Activated CD8-positive, alpha-beta T cell treated with anti-CD3 and anti-CD28 coated beads for 36 hours (primary cell): Measurements from ENCODE around the gene PLCB4. TPM values are rescaled to one million over a fixed set of nuclear protein-coding genes. Genes with fewer than 3 reads are reported as not detected.

Experiments
- ATAC-seq: fragments of 200-7000 bp; cut with Tn5 transposase; one replicate; pipeline ENCODE4 v1.10.0; 2021; ENCODE audit warnings: mild to moderate bottlenecking, moderate library complexity
- CTCF ChIA-PET: fragments of 350-600 bp; sonication (Branson Sonifier 250); formaldehyde crosslinking; loops from one replicate; lab custom pipeline; 2021; ENCODE audit warnings: antibody characterized with exemption; lab: Charles Lee
- POLR2A ChIA-PET: fragments of 350-600 bp; sonication (Branson Sonifier 250); formaldehyde crosslinking; loops from one replicate; lab custom pipeline; 2021; ENCODE audit warnings: antibody characterized with exemption; lab: Charles Lee
- DNase-seq: peaks from one replicate; pipeline ENCODE4 v3.0.0-alpha.2; 2020
- H3K27ac Mint-ChIP-seq: one replicate; pipeline ENCODE4 v1.8.0; 2021; ENCODE audit warnings: mild to moderate bottlenecking, mixed read lengths
- H3K27me3 Mint-ChIP-seq: one replicate; pipeline ENCODE4 v1.8.0; 2021; ENCODE audit warnings: mixed read lengths
- H3K36me3 Mint-ChIP-seq: one replicate; pipeline ENCODE4 v1.8.0; 2021; ENCODE audit warnings: low read depth, mixed read lengths
- H3K4me1 Mint-ChIP-seq: one replicate; pipeline ENCODE4 v1.8.0; 2021; ENCODE audit warnings: low read depth, mixed read lengths
- H3K4me3 Mint-ChIP-seq: one replicate; pipeline ENCODE4 v1.8.0; 2021; ENCODE audit warnings: mild to moderate bottlenecking, moderate library complexity, mixed read lengths
- H3K9me3 Mint-ChIP-seq: one replicate; pipeline ENCODE4 v1.8.0; 2021; ENCODE audit warnings: mixed read lengths
- intact Hi-C: fragments of 100-400 bp; cut with micrococcal nuclease; formaldehyde crosslinking; loops from one replicate; pipeline ENCODE4 v1.10.0; 2022
- total RNA-seq, 2 experiments: library from RNA; stranded (reverse); gene quantifications; one replicate each; pipeline ENCODE4 v1.2.3, GENCODE V29; 2021
- TF ChIP-seq, protein P1 (sequence below): fragments of 200-600 bp; IDR thresholded peaks from one replicate; pipeline ENCODE4 v1.8.0; 2022; ENCODE audit warnings: antibody characterized with exemption, mild to moderate bottlenecking

Gene PLCB4
- total RNA-seq, 2 experiments from 2014 or later, result not detected

DNA sequence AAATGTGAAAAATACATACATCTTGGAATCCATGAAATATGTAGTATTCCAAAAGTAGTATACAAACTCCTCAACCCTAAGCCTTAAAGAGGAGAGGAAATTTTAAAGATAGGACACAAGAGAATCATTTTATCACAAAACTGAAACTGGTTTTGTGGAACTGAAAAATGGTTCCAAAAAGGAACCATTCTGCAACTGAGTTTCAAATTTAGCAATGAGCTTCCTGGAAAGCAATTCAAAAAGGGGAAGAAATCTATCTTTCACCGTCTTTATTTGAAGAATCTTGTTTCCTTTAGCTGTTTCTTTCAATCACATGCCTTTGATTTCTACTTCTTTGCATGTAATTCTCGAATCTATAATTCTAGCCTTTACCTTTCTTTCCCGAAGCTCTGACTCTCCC lies 413.3 kb downstream of the PLCB4 start:
- no peak overlapping the region for H3K27ac Mint-ChIP-seq
- intact Hi-C loops, result no loop called here
- POLR2A ChIA-PET, result no interaction called here
- ATAC-seq (no peak), DNase-seq (no peak)
- no peaks in the 10 kb centered on the region for H3K27me3 Mint-ChIP-seq
- no peaks in the 10 kb centered on the region for H3K36me3 Mint-ChIP-seq
- TF ChIP-seq, protein P1, sequence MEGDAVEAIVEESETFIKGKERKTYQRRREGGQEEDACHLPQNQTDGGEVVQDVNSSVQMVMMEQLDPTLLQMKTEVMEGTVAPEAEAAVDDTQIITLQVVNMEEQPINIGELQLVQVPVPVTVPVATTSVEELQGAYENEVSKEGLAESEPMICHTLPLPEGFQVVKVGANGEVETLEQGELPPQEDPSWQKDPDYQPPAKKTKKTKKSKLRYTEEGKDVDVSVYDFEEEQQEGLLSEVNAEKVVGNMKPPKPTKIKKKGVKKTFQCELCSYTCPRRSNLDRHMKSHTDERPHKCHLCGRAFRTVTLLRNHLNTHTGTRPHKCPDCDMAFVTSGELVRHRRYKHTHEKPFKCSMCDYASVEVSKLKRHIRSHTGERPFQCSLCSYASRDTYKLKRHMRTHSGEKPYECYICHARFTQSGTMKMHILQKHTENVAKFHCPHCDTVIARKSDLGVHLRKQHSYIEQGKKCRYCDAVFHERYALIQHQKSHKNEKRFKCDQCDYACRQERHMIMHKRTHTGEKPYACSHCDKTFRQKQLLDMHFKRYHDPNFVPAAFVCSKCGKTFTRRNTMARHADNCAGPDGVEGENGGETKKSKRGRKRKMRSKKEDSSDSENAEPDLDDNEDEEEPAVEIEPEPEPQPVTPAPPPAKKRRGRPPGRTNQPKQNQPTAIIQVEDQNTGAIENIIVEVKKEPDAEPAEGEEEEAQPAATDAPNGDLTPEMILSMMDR, result no peak
- no peaks in the 10 kb centered on the region for H3K9me3 Mint-ChIP-seq
- no peak overlapping the region for H3K4me3 Mint-ChIP-seq
- H3K4me1 Mint-ChIP-seq, result no peaks in the 10 kb centered on the region
- CTCF ChIA-PET, result no interaction called here

DNA sequence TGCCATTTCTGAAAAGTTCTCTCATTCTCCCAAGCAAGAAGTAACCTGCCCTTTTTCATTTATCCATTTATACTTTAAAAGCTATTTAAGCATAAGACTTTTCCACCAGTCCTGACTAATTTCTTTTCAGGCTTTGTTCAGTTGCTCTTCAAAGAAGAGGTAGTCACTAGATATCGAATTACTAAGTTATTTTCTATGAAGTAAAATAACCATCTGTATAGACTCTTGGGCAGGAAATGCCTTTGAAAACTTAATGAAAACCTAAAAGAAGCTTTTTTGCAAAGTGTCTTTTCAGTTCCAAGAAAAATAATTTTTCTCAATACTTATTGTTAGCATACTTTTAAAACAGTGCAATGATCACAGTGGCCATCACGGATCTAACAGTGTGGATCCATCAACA lies 414.2 kb downstream of the PLCB4 start:
- ChIA-PET POLR2A (no interaction called here), CTCF (no interaction called here)
- Mint-ChIP-seq H3K27ac (no peak overlapping the region), H3K36me3 (no peaks in the 10 kb centered on the region), H3K27me3 (no peaks in the 10 kb centered on the region), H3K4me3 (no peak overlapping the region), H3K4me1 (no peaks in the 10 kb centered on the region), H3K9me3 (no peaks in the 10 kb centered on the region)
- ATAC-seq (no peak), DNase-seq (no peak)
- TF ChIP-seq, protein P1, result no peak
- intact Hi-C loops, result no loop called here

DNA sequence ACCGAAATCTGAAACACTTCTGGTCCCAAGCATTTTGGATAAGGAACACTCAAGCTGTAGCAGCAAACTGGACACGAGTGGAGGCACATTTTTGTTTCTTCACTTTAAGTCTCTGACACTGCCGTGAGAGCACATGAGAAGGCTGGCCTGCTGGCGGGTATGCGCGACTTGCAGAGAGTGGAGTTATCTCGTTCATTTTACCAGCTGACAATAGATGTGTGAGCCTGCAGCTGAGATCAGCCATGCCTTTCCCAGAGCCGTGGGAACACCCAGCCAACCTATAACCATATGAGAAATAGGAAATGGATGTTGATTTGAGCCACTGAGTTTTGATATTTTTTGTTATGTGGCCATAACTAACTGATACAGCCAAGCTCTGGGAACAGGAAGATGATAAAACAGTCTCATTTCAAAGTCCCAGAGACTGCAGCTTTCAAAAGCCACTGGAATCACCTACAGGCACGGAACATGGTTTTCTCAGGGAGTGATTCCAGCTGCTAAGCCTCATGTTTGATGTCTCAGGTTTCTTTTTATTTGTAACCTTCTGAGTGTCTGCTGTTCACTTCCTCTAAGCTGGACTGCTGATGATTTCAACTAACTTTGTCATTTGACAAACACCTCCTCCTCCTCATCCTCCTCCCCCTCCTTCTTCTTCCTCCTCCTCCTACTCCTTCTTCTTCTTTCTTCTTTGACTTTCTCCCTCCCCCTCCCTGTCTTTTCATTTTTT lies 416.9 kb downstream of the PLCB4 start:
- ATAC-seq (no peak), DNase-seq (no peak)
- Mint-ChIP-seq H3K4me1 (no peaks in the 10 kb centered on the region), H3K9me3 (no peaks in the 10 kb centered on the region), H3K27ac (no peak overlapping the region), H3K36me3 (no peaks in the 10 kb centered on the region), H3K27me3 (no peaks in the 10 kb centered on the region), H3K4me3 (no peak overlapping the region)
- ChIA-PET POLR2A (no interaction called here), CTCF (no interaction called here)
- TF ChIP-seq, protein P1, result no peak
- intact Hi-C loops, result no loop called here

DNA sequence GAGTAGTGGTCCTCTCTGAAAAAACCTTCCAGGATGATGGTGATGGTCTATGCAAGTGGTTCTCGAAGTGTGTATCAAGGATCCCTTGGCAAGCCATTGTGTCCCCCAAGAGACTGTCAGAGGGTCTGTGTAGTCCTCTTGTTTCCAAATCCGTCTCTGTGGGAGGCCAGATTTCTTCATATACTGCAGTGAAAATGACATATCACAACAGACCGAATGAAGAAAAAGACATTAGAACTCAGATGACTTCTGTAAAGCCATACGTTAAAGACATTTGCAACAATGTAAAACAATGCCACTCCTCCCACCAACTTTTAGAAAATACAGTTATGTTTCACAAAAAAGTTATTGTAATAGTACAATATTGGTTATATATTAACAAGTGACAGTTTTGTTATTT lies 418.3 kb downstream of the PLCB4 start:
- H3K4me3 Mint-ChIP-seq, result no peak overlapping the region
- H3K9me3 Mint-ChIP-seq, result no peaks in the 10 kb centered on the region
- H3K36me3 Mint-ChIP-seq, result no peaks in the 10 kb centered on the region
- ChIA-PET CTCF (no interaction called here), POLR2A (no interaction called here)
- H3K27ac Mint-ChIP-seq, result no peak overlapping the region
- intact Hi-C loops, result no loop called here
- H3K4me1 Mint-ChIP-seq, result no peaks in the 10 kb centered on the region
- no peaks in the 10 kb centered on the region for H3K27me3 Mint-ChIP-seq
- no peak for ATAC-seq
- TF ChIP-seq, protein P1, result no peak
- DNase-seq, result no peak

DNA sequence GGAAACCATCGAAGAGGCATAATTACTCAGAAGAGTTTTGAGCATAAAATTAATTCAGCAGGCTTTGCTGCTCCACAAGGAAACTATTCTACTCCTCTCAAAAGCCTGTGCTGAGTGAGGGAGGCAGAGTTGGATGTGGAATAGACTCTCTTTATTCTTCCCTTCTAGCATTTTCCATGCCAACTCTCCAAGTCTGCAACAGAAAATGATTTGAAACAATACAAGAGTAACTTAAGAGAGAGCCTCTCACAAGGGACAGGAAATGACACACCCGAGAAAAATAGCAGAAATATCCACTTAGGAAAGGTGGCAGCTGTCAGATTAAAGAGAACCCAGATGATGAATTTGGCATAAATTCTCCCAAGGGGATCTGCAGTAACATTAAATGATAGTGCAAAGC lies 419.2 kb downstream of the PLCB4 start:
- Mint-ChIP-seq H3K27ac (no peak overlapping the region), H3K4me3 (no peak overlapping the region), H3K4me1 (no peaks in the 10 kb centered on the region), H3K27me3 (no peaks in the 10 kb centered on the region), H3K9me3 (no peaks in the 10 kb centered on the region), H3K36me3 (no peaks in the 10 kb centered on the region)
- no peak for ATAC-seq
- POLR2A ChIA-PET, result no interaction called here
- CTCF ChIA-PET, result no interaction called here
- intact Hi-C loops, result no loop called here
- TF ChIP-seq, protein P1, result no peak
- no peak for DNase-seq
